Measurements from ENCODE around the gene NIN. TPM values are rescaled to one million over a fixed set of nuclear protein-coding genes. Genes with fewer than 3 reads are reported as not detected.

Gene NIN
- polyA plus RNA-seq, 1 donor from 2014 or later, result 47.6 TPM

GRCh38 chr14:50745401-50746058 lies 85.4 kb downstream of the NIN start:
- Histone ChIP-seq H3K27ac (ENCODE audit: low read length) (no peak overlapping the region), H3K9me3 (ENCODE audit: low read length) (no peaks in the 10 kb centered on the region), H4K20me1 (ENCODE audit: insufficient read depth) (no peaks in the 10 kb centered on the region), H2AFZ (ENCODE audit: low read depth, low read length) (no peak overlapping the region), H3K36me3 (ENCODE audit: insufficient read depth, low read length) (no peaks in the 10 kb centered on the region), H3K4me3 (ENCODE audit: low read length) (no peak overlapping the region), H3K4me2 (ENCODE audit: low read length) (no peak overlapping the region), H3K9me2 (ENCODE audit: insufficient read depth, low read length) (no peaks in the 10 kb centered on the region), H3F3A (ENCODE audit: insufficient read depth, low read length, poor library complexity, severe bottlenecking) (no peaks in the 10 kb centered on the region), H3K9ac (ENCODE audit: low read length) (no peak overlapping the region), H3K79me2 (replicated peaks; ENCODE audit: insufficient read depth, low read length) (no peaks in the 10 kb centered on the region), H3K27me3 (ENCODE audit: insufficient read depth, low read depth, low read length) (no peaks in the 10 kb centered on the region)
- TF ChIP-seq EZH2 (IDR thresholded peaks at IDR 0.05; ENCODE audit: borderline replicate concordance, insufficient read depth, low read length, poor library complexity, severe bottlenecking), result no peak
- TF ChIP-seq EP300 (conservative IDR thresholded peaks at IDR 0.05; ENCODE audit: poor library complexity, severe bottlenecking), result no peak
- no peak for TF ChIP-seq RAD21 (conservative IDR thresholded peaks at IDR 0.05)
- TF ChIP-seq SMC3 (conservative IDR thresholded peaks at IDR 0.05; ENCODE audit: poor library complexity), result no peak
- no peak for TF ChIP-seq TAF1 (IDR thresholded peaks at IDR 0.05; ENCODE audit: low read depth)
- TF ChIP-seq POLR2AphosphoS5 (IDR thresholded peaks at IDR 0.05), result no peak
- no peak for TF ChIP-seq MXI1 (conservative IDR thresholded peaks at IDR 0.05; ENCODE audit: poor library complexity, severe bottlenecking)
- no peak for TF ChIP-seq REST (IDR thresholded peaks at IDR 0.05; ENCODE audit: borderline replicate concordance)
- TF ChIP-seq CTCF (IDR thresholded peaks at IDR 0.05; ENCODE audit: poor library complexity, severe bottlenecking), result no peak

- Histone ChIP-seq H3K79me2 (replicated peaks; ENCODE audit: insufficient read depth, low read length) (no peaks in the 10 kb centered on the region), H3K27me3 (ENCODE audit: insufficient read depth, low read depth, low read length) (no peaks in the 10 kb centered on the region), H3K9me3 (ENCODE audit: low read length) (no peaks in the 10 kb centered on the region), H2AFZ (ENCODE audit: low read depth, low read length) (no peak overlapping the region), H3K4me3 (ENCODE audit: low read length) (no peak overlapping the region), H3K9me2 (ENCODE audit: insufficient read depth, low read length) (no peaks in the 10 kb centered on the region), H3K9ac (ENCODE audit: low read length) (no peak overlapping the region), H3F3A (ENCODE audit: insufficient read depth, low read length, poor library complexity, severe bottlenecking) (no peaks in the 10 kb centered on the region), H3K4me2 (ENCODE audit: low read length) (no peak overlapping the region), H3K27ac (ENCODE audit: low read length) (no peak overlapping the region), H3K36me3 (ENCODE audit: insufficient read depth, low read length) (no peaks in the 10 kb centered on the region), H4K20me1 (ENCODE audit: insufficient read depth) (no peaks in the 10 kb centered on the region)
- TF ChIP-seq TAF1 (IDR thresholded peaks at IDR 0.05; ENCODE audit: low read depth), result no peak
- TF ChIP-seq CTCF (IDR thresholded peaks at IDR 0.05; ENCODE audit: poor library complexity, severe bottlenecking), result no peak
- no peak for TF ChIP-seq POLR2AphosphoS5 (IDR thresholded peaks at IDR 0.05)
- no peak for TF ChIP-seq RAD21 (conservative IDR thresholded peaks at IDR 0.05)
- no peak for TF ChIP-seq REST (IDR thresholded peaks at IDR 0.05; ENCODE audit: borderline replicate concordance)
- TF ChIP-seq EP300 (conservative IDR thresholded peaks at IDR 0.05; ENCODE audit: poor library complexity, severe bottlenecking), result no peak
- TF ChIP-seq MXI1 (conservative IDR thresholded peaks at IDR 0.05; ENCODE audit: poor library complexity, severe bottlenecking), result no peak
- TF ChIP-seq EZH2 (IDR thresholded peaks at IDR 0.05; ENCODE audit: borderline replicate concordance, insufficient read depth, low read length, poor library complexity, severe bottlenecking), result no peak
- TF ChIP-seq SMC3 (conservative IDR thresholded peaks at IDR 0.05; ENCODE audit: poor library complexity), result no peak
Observed at GRCh38 chr14:50744231-50744630, 86.7 kb downstream of the NIN start.
